Stimulated activated CD4-positive, alpha-beta T cell treated with anti-CD3 and anti-CD28 coated beads, TNF-alpha, amount 100 ng/mL, for 24 hours (primary cell): ENCODE measurements around the gene TRIO.

ENCODE experiments used
- DNase-seq, 3 experiments: peaks; one replicate each; pipeline ENCODE4 v3.0.0-alpha.2; 2020; ENCODE audit warnings: low read depth in 3 of 3

The TRIO gene

DNA sequence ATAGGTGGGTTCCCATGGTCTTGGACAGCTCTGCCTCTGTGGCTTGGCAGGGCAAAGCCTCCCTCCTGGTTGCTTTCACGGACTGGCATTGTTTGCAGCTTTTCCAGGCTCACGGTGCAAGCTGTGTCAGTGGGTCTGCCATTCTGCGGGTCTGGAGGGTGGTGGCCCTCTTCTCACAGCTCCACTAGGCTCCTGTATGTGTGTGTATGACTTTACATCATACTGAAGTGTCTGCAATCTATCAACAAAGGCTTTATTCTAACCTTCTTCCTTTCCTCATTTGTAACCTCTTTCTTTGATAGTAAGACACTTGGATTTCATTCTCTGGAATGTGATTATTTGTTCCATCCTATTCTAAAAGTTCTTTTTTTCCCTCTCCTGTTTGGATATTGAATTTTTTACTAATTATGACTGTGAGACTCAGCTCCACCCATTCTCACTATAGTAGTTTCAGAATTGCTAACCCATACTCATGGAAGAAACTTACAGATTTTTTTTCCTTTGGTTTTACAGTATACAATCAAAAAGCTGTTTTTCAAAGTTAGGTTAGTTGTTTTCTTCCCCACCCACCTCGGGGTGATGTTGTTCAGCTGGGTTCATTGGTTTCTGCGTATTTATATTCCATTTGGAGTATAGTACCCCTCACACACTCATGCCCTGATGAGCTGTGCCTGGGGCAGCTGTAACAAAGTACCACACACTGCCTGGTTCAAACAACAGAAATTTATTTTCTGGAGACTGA is 293.8 kb downstream of the TRIO start:
- no peak for DNase-seq

GRCh38 chr5:14438195-14438606 is 295.1 kb downstream of the TRIO start:
- no peak for DNase-seq

DNA sequence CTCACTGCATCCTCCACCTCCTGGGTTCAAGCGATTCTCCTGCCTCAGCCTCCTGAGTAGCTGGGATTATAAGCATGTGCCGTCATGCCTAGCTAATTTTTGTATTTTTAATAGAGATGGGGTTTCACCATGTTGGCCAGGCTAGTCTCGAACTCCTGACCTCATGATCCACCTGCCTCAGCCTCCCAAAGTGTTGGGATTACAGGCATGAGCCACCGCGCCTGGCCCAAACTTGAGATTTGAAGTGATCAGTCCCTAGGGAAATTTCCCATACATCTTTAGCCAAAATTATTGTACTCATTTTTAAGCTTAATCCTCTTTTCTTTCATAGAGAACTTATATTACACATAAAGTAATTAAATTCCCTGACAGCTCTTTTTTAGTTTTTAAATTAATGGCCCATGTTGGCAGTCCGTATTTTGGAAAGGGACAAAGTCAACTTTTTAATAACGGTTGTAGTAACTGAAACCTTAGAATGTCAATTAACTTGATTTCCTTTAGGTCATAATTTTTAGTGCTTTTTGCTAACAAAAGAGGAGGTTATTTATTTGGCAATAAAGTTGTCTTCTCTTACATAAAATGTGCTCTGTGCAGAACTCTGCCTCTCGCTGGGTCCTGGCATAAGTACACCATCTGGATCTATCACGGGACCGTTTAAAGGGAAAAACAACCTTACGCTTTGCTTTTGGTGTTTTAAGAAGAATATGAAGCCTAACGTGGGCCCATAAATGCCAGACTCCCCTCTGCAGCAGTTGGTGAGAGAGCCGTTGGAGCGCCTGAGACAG is 296.1 kb downstream of the TRIO start:
- DNase-seq: no peak

- no peak for DNase-seq
Measured at GRCh38 chr5:14440223-14440581, 297.1 kb downstream of the TRIO start.

- DNase-seq: no peak
Measured at GRCh38 chr5:14440582-14441431, 297.7 kb downstream of the TRIO start.

GRCh38 chr5:14441641-14442040 is 298.5 kb downstream of the TRIO start:
- no peak for DNase-seq

DNA sequence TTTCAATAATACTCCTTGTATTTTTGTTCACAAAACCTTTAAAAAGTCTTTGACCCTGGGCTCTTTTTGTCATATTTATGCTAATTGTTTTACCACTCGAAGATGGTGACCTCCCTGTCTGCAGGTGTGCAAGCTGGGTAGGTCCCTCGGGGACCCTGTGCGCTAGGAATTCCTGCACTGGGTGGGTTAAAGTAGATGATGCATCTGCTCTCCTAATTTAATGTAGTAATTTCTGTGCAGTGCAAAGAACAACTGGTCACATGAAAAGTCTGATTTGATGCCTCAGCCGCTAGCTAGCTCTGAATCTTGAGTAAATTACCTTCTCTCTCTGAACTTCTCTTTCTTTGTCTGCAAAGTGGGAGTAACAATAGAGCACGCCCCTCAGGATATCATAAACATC is 299.4 kb downstream of the TRIO start:
- DNase-seq: no peak

DNA sequence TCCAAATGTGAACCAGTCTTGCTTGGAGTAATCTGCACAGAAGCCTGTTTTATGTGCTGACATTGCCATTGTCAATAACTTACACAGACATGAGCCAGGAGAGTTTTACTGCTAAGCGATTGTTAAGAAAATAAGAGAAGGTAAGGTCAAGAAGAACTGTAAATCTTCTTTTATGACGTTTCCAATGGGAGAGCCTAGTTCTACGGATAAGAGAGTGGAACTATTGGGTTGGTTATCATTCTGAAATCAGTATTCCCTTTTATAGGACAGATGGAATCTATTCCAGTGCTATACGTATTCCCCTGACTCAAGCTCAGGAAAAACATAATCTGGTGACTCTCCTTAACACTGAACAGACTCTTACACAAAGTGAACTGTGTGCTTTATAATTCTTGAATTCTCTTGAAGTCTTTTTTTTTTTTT is 300.5 kb downstream of the TRIO start:
- no peak for DNase-seq

DNA sequence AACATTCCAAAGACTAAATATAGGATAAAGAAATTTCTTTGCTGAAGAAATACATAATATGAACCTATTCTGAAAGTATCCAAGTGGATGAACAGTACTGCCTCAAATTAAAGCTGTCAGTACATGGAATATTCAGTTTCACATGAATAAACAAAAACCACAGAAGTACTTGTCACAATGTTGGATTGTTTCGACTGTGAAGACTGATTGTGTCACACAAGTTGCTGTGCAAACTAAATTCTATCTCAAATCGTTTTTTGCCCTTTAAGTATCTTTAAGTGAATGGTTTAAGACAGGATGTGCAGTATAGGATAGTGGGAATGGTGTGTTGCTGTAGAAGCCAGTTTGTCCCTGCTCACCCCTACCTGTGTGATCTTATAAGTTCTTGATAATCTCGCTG is 301.0 kb downstream of the TRIO start:
- no peak for DNase-seq

DNA sequence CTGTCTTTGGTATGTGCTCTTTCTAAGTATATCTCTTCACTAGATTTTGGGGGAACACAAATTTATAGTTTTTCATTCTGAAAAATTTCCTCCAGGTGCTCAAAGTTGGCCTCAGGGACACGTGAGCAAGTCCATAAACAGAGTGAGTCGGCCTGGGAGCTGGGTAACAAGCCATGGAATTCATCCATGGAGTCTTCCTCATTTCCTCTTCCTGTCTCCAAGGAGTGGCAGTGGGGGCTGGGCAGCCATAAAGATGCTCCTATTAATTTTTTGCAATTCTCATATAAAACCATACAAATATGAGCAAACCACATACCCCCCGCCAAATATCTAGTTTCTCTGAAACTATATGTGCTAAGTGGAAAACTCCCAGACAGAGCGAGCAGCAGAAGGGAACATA is 301.9 kb downstream of the TRIO start:
- no peak for DNase-seq

- no peak for DNase-seq
Measured at GRCh38 chr5:14445576-14446290, 302.6 kb downstream of the TRIO start.

- no peak for DNase-seq
Measured at GRCh38 chr5:14447958-14448911, 305.1 kb downstream of the TRIO start.

DNA sequence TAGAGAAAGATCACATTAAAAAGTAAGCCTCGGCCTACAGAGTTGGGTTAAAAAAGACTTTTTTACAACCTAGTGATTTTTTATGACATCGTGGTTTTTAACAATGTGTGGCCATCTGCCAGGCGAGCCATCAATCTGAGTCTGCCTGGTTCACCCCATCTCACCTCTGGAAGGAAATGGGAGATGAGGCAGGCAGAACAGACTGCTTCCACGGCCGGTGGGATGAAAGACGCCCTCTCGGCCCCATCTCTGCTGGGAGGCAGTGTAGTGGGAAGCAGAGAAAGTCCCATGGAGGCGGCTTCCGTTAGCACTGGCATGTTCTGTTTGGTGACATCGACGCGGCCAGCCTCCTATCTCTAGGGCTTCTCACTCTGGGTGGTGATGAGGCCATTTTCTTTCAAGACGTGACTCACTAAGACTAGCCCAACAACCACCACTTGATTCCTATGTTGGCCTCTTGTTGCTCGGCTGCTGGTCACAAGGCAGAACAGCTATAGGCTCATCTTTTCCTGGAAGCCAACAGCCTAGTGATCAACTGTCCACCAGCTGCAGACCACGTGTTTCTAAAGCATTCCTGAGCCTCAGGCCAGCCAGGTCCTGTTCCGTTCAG is 306.0 kb downstream of the TRIO start:
- DNase-seq: no peak

GRCh38 chr5:14450018-14450524 is 306.9 kb downstream of the TRIO start:
- DNase-seq: peak in 1 of 3 experiments; percentile 9

GRCh38 chr5:14450742-14451141 is 307.6 kb downstream of the TRIO start:
- no peak for DNase-seq

DNA sequence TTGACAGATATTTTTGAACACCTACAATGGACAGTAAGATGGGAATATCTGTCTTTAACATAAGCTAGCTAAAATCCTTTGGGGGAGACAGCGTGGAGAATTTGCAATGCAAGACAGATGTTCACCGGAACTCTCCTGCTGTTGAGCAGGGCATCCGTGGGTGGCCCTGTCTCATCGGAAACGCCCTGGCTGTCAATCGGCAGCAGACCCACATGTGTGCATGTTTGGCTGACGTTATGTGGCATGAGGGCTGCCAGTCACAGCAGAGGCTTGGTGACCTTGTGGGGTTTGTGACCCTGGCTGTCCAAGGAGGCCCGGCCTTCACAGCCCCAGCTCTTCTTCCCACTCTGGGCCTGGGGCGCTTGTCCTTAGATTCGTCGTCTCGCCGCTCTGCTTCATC is 308.7 kb downstream of the TRIO start:
- DNase-seq: no peak

DNA sequence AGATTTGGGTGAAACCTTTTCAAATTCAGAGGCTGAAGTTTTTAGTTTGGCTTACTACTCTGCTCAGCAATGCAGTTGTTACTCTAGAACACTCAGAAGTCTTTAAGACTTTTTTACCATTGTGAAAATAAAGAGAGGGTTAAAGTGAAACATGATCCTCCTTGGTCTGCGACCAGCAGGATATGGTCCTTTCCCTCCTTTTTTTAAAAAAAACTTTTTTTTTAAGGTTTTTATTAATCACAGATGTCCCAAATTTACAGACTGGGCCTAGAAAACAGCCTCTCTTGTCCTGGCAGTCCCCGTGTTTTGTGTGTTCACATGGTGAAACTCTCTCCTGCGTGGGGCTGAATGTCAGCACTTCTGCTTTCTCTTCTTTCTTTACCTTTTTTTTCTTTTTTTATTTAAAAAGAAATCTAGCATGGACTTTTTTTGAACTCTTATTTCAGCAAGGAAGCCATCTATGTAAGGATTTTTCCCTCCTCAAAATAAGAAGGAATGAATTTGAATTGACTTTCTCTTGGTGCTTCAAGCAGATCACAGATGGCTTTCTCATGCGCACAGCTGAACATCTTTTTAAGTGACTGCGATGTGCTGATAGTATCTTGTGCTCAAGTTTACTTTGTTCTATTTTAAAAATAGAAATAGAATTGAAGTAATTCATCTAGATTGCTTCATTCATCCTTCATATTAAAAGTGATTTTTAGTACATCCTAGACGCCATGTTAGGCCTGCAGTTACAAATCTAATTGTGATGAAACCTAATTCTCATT is 309.7 kb downstream of the TRIO start:
- no peak for DNase-seq

- no peak for DNase-seq
Measured at GRCh38 chr5:14453481-14453880, 310.3 kb downstream of the TRIO start.

DNA sequence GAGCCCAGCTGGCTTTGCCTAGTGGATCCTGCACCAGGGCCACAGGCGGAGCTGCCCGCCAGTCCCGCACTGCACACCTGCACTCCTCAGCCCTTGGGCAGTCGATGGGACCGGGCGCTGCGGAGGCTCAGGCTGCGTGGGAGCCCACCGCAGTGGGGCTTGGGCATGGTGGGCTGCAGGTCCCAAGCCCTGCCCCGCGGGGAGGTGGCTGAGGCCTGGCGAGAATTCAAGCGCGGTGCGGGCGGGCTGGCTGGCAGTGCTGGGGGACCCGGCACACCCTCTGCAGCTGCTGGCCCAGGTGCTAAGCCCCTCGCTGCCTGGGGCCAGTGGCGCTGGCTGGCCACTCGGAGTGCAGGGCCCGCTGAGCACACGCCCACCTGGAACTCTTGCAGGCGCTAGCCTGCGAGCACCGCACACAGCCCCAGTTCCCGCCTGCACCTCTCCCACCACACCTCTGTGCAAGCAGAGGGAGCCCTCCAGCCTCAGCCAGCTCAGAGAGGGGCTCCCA is 312.7 kb downstream of the TRIO start:
- DNase-seq: no peak
